Measurements from ENCODE around the gene MRPS9.

GRCh38 chr2:105113616-105114291 is 75.9 kb downstream of the MRPS9 start:
- TF ChIP-seq POLR2A (IDR thresholded peaks at IDR 0.05) = no peak
- TF ChIP-seq, protein P1, sequence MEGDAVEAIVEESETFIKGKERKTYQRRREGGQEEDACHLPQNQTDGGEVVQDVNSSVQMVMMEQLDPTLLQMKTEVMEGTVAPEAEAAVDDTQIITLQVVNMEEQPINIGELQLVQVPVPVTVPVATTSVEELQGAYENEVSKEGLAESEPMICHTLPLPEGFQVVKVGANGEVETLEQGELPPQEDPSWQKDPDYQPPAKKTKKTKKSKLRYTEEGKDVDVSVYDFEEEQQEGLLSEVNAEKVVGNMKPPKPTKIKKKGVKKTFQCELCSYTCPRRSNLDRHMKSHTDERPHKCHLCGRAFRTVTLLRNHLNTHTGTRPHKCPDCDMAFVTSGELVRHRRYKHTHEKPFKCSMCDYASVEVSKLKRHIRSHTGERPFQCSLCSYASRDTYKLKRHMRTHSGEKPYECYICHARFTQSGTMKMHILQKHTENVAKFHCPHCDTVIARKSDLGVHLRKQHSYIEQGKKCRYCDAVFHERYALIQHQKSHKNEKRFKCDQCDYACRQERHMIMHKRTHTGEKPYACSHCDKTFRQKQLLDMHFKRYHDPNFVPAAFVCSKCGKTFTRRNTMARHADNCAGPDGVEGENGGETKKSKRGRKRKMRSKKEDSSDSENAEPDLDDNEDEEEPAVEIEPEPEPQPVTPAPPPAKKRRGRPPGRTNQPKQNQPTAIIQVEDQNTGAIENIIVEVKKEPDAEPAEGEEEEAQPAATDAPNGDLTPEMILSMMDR (IDR thresholded peaks at IDR 0.05) = no peak

All from testis (tissue), 2 donors.